ENCODE results near the gene MED13L. TPM values are rescaled to one million over a fixed set of nuclear protein-coding genes. Genes with fewer than 3 reads are reported as not detected.
A peak's percentile ranks its signal among the peaks of the same experiment; 100 is the strongest.

Gene MED13L
- total and polyA plus RNA-seq, 2 donors (not counting 1 experiment from before 2014, with no cell fraction given): 56.5 to 97.3 TPM

DNA sequence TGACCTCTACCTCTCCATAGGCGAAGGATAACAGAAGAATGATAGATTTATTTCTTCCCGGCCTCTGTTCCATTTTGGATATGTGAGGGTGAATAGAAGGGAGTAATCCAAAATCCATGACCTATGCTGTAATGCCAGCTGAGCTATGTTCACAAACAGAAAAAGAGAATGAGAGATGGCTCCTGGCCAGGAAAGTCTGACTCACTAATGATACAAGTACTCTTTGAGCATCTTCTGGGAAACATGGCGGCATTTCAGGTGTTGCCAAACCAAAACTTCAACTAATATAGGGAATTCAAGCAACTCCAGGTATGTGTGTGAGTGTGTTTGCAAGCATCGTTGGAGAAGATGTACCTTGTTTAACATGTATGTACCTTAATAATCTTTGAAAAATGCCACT, 55.1 kb downstream of the MED13L start:
- H3K9me3 ChIP-seq (ENCODE audit: control insufficient read depth, insufficient read depth, low read depth, low read length): no peaks in the 10 kb centered on the region
- no peak overlapping the region for H3K4me2 ChIP-seq (ENCODE audit: extremely low read depth, insufficient read depth, low read length)
- no peak overlapping the region for H3K9ac ChIP-seq (ENCODE audit: insufficient read depth, low read length)
- H3K27ac ChIP-seq (ENCODE audit: insufficient read depth, low read length): no peak overlapping the region
- H3K36me3 ChIP-seq (ENCODE audit: control insufficient read depth, insufficient read depth, low read length): no peaks in the 10 kb centered on the region
- H3K79me2 ChIP-seq (ENCODE audit: control insufficient read depth, insufficient read depth, low read length): peaks cover 50% of the 10 kb centered on the region
- peaks cover 4% of the 10 kb centered on the region for H3K4me1 ChIP-seq (ENCODE audit: control insufficient read depth, extremely low read depth, insufficient read depth, low read length)
- TF ChIP-seq, protein P1, sequence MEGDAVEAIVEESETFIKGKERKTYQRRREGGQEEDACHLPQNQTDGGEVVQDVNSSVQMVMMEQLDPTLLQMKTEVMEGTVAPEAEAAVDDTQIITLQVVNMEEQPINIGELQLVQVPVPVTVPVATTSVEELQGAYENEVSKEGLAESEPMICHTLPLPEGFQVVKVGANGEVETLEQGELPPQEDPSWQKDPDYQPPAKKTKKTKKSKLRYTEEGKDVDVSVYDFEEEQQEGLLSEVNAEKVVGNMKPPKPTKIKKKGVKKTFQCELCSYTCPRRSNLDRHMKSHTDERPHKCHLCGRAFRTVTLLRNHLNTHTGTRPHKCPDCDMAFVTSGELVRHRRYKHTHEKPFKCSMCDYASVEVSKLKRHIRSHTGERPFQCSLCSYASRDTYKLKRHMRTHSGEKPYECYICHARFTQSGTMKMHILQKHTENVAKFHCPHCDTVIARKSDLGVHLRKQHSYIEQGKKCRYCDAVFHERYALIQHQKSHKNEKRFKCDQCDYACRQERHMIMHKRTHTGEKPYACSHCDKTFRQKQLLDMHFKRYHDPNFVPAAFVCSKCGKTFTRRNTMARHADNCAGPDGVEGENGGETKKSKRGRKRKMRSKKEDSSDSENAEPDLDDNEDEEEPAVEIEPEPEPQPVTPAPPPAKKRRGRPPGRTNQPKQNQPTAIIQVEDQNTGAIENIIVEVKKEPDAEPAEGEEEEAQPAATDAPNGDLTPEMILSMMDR (conservative IDR thresholded peaks at IDR 0.05 in 1 of 2, IDR thresholded peaks at IDR 0.05 in 1 of 2; ENCODE audit: low read depth in 1 of 2, low read length in 2 of 2): no peak
- no peak for TF ChIP-seq EZH2 (IDR thresholded peaks at IDR 0.05; ENCODE audit: low read length, missing control alignments)
- no peak overlapping the region for H2AFZ ChIP-seq (ENCODE audit: low read length)
- no peaks in the 10 kb centered on the region for H3K27me3 ChIP-seq (ENCODE audit: control insufficient read depth, insufficient read depth, low read length)
- H3K4me3 ChIP-seq (replicated peaks in 1 of 4; ENCODE audit: control extremely low read depth in 1 of 4, insufficient read depth in 1 of 4, low read depth in 3 of 4, low read length in 4 of 4): no peak overlapping the region
- peaks cover 2% of the 10 kb centered on the region for H4K20me1 ChIP-seq (ENCODE audit: control insufficient read depth, extremely low read depth, insufficient read depth, low read length)
- peak; percentile 94 to 96 for DNase-seq (ENCODE audit: low read depth in 2 of 2)

DNA sequence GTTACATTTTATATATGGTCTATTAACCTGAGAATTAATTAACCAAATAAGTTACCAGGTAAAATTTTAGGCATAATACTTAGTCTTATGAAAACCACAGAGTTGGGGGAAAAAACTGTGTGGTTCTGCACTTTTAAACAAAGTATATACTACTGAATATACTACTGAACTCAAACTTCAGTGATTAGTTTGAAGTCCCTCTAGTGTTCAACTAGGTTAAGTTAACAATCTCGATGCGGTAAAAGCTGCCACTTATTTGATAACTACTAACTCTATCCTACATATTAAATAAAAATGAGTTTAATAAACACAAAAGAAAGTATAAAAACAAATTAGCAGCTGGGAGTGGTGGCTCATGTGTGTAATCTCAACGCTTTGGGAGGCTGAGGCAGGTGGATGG, 56.7 kb downstream of the MED13L start:
- no peaks in the 10 kb centered on the region for H3K36me3 ChIP-seq (ENCODE audit: control insufficient read depth, insufficient read depth, low read length)
- peaks cover 2% of the 10 kb centered on the region for H4K20me1 ChIP-seq (ENCODE audit: control insufficient read depth, extremely low read depth, insufficient read depth, low read length)

DNA sequence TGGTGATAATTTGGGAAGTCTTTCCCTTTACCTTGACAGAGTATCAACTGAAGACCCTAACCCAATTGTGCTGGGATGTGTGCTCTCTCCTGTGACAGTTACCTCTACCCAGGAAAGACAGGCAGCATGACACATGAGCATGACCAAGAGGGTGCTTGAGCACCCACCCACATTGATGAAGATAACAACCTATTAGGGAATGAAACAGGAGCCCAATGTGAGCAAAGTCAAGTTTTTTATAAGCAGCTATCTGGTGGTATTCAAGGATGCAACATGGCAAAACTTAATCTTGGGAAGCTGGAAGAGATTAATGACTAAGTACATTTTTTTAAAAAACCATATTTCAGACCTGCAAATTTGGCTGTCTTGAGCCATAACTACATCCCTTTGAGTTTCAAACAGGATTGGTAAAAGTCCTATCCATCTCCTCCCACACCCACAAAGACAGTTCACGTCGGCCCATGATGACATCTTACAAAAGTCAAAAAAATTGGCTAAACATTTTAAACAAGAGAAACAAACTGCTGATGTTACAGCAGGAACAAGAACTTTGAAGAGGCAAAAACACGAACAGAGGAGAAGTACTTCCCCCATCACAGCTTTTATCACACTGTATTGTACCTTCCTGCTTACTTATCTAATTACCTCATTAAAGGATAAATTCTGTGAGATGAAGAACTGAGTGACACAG, 60.3 kb downstream of the MED13L start:
- no peak for DNase-seq (ENCODE audit: low read depth in 2 of 2)
- H3K27me3 ChIP-seq (ENCODE audit: control insufficient read depth, insufficient read depth, low read length): no peaks in the 10 kb centered on the region
- TF ChIP-seq EZH2 (IDR thresholded peaks at IDR 0.05; ENCODE audit: low read length, missing control alignments): no peak
- TF ChIP-seq, protein P1 (conservative IDR thresholded peaks at IDR 0.05 in 1 of 2, IDR thresholded peaks at IDR 0.05 in 1 of 2; ENCODE audit: low read depth in 1 of 2, low read length in 2 of 2): no peak
- H3K36me3 ChIP-seq (ENCODE audit: control insufficient read depth, insufficient read depth, low read length): no peaks in the 10 kb centered on the region
- no peak overlapping the region for H2AFZ ChIP-seq (ENCODE audit: low read length)
- H3K4me1 ChIP-seq (ENCODE audit: control insufficient read depth, extremely low read depth, insufficient read depth, low read length): peaks cover 3% of the 10 kb centered on the region
- no peak overlapping the region for H3K27ac ChIP-seq (ENCODE audit: insufficient read depth, low read length)
- no peaks in the 10 kb centered on the region for H3K9me3 ChIP-seq (ENCODE audit: control insufficient read depth, insufficient read depth, low read depth, low read length)
- H4K20me1 ChIP-seq (ENCODE audit: control insufficient read depth, extremely low read depth, insufficient read depth, low read length): peaks cover 4% of the 10 kb centered on the region
- H3K4me3 ChIP-seq (replicated peaks in 1 of 4; ENCODE audit: control extremely low read depth in 1 of 4, insufficient read depth in 1 of 4, low read depth in 3 of 4, low read length in 4 of 4): no peak overlapping the region
- H3K79me2 ChIP-seq (ENCODE audit: control insufficient read depth, insufficient read depth, low read length): peaks cover 72% of the 10 kb centered on the region
- no peak overlapping the region for H3K4me2 ChIP-seq (ENCODE audit: extremely low read depth, insufficient read depth, low read length)
- H3K9ac ChIP-seq (ENCODE audit: insufficient read depth, low read length): no peak overlapping the region

More for the DNA sequence above, 56.7 kb downstream of the MED13L start:
- H3K4me3 ChIP-seq (replicated peaks in 1 of 4; ENCODE audit: control extremely low read depth in 1 of 4, insufficient read depth in 1 of 4, low read depth in 3 of 4, low read length in 4 of 4): no peak overlapping the region
- TF ChIP-seq, protein P1 (conservative IDR thresholded peaks at IDR 0.05 in 1 of 2, IDR thresholded peaks at IDR 0.05 in 1 of 2; ENCODE audit: low read depth in 1 of 2, low read length in 2 of 2): no peak
- TF ChIP-seq EZH2 (IDR thresholded peaks at IDR 0.05; ENCODE audit: low read length, missing control alignments): no peak
- no peaks in the 10 kb centered on the region for H3K27me3 ChIP-seq (ENCODE audit: control insufficient read depth, insufficient read depth, low read length)
- no peak overlapping the region for H3K27ac ChIP-seq (ENCODE audit: insufficient read depth, low read length)
- DNase-seq (ENCODE audit: low read depth in 2 of 2): no peak
- no peak overlapping the region for H3K4me2 ChIP-seq (ENCODE audit: extremely low read depth, insufficient read depth, low read length)
- H3K4me1 ChIP-seq (ENCODE audit: control insufficient read depth, extremely low read depth, insufficient read depth, low read length): peaks cover 4% of the 10 kb centered on the region
- no peak overlapping the region for H2AFZ ChIP-seq (ENCODE audit: low read length)
- no peaks in the 10 kb centered on the region for H3K9me3 ChIP-seq (ENCODE audit: control insufficient read depth, insufficient read depth, low read depth, low read length)
- peaks cover 53% of the 10 kb centered on the region for H3K79me2 ChIP-seq (ENCODE audit: control insufficient read depth, insufficient read depth, low read length)
- no peak overlapping the region for H3K9ac ChIP-seq (ENCODE audit: insufficient read depth, low read length)
